ENCODE measurements around the gene TNIP1. TPM values are rescaled to one million over a fixed set of nuclear protein-coding genes. Genes with fewer than 3 reads are reported as not detected.

The TNIP1 gene
- 146 and 221 TPM in 2 replicates for total RNA-seq

GRCh38 chr5:151080613-151081430, at the start of gene TNIP1:
Gene TNIP1 (minus strand): TSS chr5:151081034. CDS start chr5:151065095, 15,939 bp downstream.
- no peak for DNase-seq (ENCODE audit: extremely low read depth, low read depth, low spot score)

- DNase-seq (ENCODE audit: extremely low read depth, low read depth, low spot score), result no peak
Observed at GRCh38 chr5:151130235-151130921, 49.5 kb upstream of the TNIP1 start.

- DNase-seq (ENCODE audit: extremely low read depth, low read depth, low spot score), result no peak
Observed at GRCh38 chr5:151128817-151129216, 48.0 kb upstream of the TNIP1 start.

DNA sequence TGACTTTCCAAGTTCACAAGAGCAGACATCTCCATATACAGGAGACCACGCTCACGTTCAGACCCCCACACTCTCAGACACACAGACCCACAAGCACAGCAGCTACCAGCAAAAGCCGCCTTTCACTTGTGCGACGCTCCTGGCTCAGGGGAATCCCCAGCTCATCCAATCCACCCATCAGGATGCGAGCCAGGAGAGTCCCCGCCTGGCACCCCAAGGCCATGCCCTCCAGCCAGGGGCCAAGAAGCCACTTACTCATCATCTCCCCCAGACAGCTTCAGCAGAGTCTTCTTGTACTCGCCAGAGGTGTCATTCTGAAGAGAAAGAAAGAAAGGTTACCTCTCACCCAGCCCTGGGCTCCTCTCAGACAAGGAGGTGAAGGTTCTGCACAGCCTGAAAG, 47.1 kb upstream of the TNIP1 start:
- no peak for DNase-seq (ENCODE audit: extremely low read depth, low read depth, low spot score)

GRCh38 chr5:151126199-151126645, 45.4 kb upstream of the TNIP1 start:
- DNase-seq (ENCODE audit: extremely low read depth, low read depth, low spot score), result no peak

- DNase-seq (ENCODE audit: extremely low read depth, low read depth, low spot score), result no peak
Observed at GRCh38 chr5:151125421-151125820, 44.6 kb upstream of the TNIP1 start.

DNA sequence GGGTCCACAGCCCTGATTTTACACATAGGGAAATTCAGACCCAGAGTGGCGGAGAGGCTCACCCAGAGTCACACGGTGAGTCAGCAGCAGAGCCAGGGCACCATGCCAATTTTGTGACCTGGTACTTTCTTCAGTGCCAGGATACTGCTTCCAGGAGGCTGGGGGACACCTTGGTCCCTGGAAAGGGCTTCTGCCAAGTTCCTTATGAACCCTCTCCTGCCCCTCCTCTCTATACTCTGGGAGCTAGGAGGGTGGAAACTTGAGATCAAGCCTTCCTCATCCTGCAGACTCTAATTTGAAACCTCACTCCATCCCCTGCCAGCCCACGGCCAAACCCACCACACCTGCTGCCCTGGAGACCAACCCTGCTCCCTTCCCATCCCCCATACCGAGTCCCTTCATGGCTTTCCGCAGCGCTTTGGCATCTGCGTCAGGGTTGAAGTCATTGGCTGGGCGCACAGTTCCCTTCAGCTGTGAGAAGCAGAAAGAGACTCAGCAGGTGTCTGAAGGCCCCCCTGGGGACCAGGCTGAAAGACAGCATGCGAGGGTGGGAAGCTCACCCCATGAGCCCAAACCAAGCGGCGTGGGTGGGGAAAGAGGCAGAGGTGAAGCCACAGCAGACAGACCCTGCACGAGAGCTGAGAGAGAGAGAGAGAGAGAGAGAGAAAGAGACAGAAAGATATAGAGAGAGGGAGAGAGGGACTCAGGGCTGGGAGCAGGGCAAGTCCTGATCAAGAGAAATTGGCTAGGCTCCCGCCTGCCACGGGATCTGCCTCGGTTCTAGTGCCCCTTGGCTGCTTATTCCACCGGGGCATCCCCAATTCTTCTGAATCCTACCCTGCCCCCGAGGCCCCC, 43.3 kb upstream of the TNIP1 start:
- DNase-seq (ENCODE audit: extremely low read depth, low read depth, low spot score), result no peak

DNA sequence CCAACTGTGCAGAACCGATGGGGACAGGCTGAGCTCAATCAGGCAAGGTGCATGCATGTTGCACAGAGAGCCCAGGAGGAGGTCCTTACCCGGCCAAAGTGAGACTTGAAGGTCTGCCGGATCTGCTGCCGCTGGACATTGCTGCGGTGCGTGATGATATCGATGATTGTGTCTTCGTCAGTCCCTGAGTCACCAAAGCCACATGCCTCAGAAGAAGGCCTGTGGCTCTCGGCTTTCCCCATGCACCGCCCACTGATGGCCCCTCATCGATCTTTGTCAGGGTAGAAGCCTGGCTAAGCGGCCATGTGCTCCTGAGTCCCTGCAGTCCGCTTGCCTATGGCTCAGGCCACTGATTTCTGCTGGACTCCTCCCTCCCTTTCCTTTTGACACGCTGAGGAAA, 42.0 kb upstream of the TNIP1 start:
- no peak for DNase-seq (ENCODE audit: extremely low read depth, low read depth, low spot score)

DNA sequence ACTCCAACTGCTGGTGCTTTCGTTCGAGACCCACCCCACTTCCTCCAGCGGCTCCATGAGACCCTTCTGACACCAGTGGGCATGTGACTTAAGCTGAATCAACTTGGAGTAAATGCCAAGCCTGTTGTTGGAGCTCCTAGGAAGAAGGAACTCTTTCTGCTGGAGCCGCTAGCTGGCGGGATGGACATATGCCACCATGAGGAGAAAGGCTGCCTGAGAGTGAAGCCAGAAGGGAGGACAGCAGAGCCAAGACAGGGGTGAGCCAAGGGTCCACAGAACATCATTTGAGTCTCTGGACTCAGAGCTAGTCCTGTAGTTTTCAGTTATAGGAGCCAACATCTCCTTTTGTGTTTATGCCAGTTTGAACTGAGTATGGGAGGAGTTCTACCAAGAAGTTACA, 40.8 kb upstream of the TNIP1 start:
- no peak for DNase-seq (ENCODE audit: extremely low read depth, low read depth, low spot score)

DNA sequence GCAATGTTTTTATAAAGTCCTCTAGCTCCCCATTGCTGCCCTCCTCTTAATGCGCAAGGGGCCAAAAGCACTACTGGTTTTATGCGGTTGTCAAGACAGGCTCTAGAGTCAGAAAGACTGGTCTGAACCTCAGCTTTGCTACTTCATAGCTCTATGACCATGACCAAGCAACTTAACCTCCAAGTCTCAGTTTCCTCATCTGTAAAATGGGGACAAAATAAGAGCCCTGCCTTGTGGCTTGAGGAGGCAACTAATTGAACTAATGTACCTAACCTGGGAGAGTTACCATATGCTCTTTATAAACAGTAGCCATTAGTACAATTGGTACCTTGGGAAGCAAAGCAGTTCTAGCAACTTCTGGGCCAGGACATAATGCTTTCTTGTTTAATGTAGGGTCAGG, 40.3 kb upstream of the TNIP1 start:
- DNase-seq (ENCODE audit: extremely low read depth, low read depth, low spot score), result no peak

DNA sequence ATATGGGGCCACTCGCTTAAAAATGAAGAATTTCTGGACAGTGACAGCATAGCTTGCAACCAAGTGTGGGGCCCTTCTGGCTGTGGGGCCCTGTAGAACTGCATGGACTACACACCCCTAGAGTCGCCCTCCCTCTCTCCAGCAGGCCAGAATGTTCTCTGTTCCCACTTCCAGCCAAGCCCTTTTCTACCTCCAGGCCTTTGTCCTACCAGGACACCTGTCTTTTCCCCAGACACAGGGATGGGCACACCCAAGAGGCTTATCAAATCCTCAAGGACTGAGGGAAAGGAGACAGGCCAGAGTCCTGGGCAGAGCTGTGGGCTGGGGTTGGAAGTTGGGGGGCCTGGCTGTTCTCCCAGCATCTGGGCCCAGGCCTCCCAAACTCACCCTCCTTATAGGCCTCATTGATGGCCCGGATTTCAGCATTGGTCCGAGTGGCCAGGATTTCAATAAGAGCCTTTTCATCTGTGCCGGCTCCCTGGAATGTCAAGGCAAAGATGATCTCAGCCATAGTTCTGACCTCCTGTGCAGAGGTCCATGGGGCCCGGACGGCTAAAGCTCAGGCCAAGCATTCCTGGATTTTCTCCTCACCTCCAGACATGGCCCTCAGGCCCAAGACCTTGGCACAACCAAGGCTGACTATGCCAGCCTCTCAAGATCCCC, 38.2 kb upstream of the TNIP1 start:
- no peak for DNase-seq (ENCODE audit: extremely low read depth, low read depth, low spot score)

DNA sequence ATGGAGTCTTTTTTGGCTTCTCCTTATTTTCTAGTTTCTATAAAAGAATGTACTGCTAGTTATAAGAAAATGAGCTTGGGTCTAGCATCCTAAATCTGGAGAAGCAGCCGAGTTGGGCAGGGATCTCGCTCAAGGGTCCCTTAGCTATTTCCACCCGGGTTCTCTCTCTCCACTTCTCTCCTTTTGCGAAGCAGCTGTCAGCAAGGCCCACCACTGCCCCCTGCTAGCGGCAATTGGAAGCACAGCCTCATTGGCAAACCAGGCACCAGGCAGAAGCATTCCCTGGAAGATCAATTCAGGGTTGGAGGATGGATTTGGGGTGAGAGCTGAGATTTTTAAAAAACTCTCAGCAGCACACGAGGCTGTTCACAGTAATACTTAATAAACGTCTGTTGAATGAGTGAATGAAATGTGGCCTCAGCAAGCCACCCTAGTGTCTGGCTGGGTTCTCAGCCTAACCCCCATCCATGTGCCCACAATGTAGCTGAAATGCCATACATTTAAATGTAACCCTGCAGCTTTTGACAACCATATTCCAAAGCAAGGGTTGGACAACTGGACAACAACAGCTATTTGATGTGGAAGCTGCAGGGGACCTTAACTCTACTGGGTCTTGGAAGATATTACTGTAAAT, 34.6 kb upstream of the TNIP1 start:
- no peak for DNase-seq (ENCODE audit: extremely low read depth, low read depth, low spot score)

- DNase-seq (ENCODE audit: extremely low read depth, low read depth, low spot score), result no peak
Observed at GRCh38 chr5:151113651-151114050, 32.8 kb upstream of the TNIP1 start.

DNA sequence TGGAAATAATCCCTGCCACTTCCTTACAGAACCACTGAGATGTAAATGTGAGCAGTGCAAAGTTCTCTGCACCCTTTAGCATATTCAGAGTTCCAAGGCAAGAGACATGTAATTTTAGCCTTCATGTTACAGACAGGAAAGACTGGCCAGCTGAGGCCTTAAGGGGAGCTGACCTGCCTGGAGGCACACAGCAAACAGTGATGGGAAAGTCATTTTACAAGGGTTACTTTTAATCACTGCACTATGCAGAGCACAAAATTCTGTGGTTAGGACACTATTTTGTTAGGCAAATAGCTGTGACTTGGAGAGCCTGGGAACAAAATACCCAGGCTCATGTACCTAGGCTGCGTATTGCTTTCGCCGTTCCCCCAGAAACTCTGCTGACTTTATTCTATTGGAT, 30.2 kb upstream of the TNIP1 start:
- DNase-seq (ENCODE audit: extremely low read depth, low read depth, low spot score), result no peak

DNA sequence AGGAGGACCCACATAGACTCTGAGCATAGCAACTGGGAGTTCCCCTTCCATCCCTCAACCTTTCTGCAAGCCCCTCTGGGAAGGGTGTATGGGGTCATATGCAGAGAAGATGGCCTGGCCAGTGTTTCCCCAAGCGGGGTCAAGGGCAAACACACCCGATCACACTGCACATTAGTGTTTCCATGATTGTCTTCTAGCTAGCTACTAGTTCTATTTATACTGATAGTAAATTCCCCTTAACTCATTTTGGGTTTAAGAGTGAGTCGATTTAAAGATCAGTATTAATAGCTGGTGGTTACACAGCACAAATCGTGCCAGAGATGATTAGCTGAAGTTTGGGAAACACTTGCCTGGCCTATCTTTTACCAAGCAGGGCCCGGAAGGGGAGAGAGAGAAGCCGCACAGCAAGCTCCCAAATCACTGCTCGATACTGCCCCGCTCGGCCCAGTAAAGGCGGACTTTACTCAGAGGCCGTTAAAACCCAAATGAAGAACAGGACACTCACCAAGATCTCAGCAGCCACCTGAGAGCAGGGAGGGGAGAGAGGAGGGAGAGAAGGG, 29.4 kb upstream of the TNIP1 start:
- no peak for DNase-seq (ENCODE audit: extremely low read depth, low read depth, low spot score)

- DNase-seq (ENCODE audit: extremely low read depth, low read depth, low spot score), result no peak
Observed at GRCh38 chr5:151108566-151108965, 27.7 kb upstream of the TNIP1 start.

- no peak for DNase-seq (ENCODE audit: extremely low read depth, low read depth, low spot score)
Observed at GRCh38 chr5:151107738-151108520, 27.1 kb upstream of the TNIP1 start.

GRCh38 chr5:151107084-151107483, 26.2 kb upstream of the TNIP1 start:
- no peak for DNase-seq (ENCODE audit: extremely low read depth, low read depth, low spot score)

GRCh38 chr5:151106509-151106908, 25.7 kb upstream of the TNIP1 start:
- no peak for DNase-seq (ENCODE audit: extremely low read depth, low read depth, low spot score)
